HepG2 (cell line): ENCODE measurements around the gene PPA1. TPM values are rescaled to one million over a fixed set of nuclear protein-coding genes. Genes with fewer than 3 reads are reported as not detected.

ENCODE experiments used
- NCOA1 ChIP-seq: sonication (generic); formaldehyde crosslinking; IDR thresholded peaks from 2 replicates; pipeline ENCODE4 v1.9.0; 2021; ENCODE audit warnings: missing genetic modification reagents
- TCF7L2 ChIP-seq: IDR thresholded peaks from 2 replicates; pipeline ENCODE4 v1.6.1; 2011; ENCODE audit warnings: mild to moderate bottlenecking, low read depth, low read length, moderate library complexity
- ZNF44 ChIP-seq: sonication (generic); formaldehyde crosslinking; IDR thresholded peaks from 2 replicates; pipeline ENCODE4 v1.5.1; 2020; ENCODE audit warnings: mild to moderate bottlenecking, missing genetic modification reagents
- polyA plus RNA-seq, 8 experiments: library from polyadenylated mRNA; depleted of rRNA in 3 of 8; stranded (reverse) in 7 of 8; unstranded in 1 of 8; fragments of >200 nt; fragmentation: Illumina TruSeq in 4 of 8; extraction: Trizol in 4 of 8; gene quantifications; 2 replicates each; pipeline versions ENCODE4 v1.2.1 to v1.2.3, GENCODE V29; 2011 to 2016; ENCODE audit warnings: low read depth in 4 of 8, missing spikeins in 1 of 8, mixed read lengths in 1 of 8; ENCODE audit not compliant: insufficient read depth in 1 of 8
- total RNA-seq, 5 experiments: library from RNA; depleted of rRNA; stranded (reverse); fragments of >200 nt; fragmentation: Illumina TruSeq; extraction: Trizol; gene quantifications; 2 replicates each; pipeline ENCODE4 v1.2.3, GENCODE V29; 2016; ENCODE audit warnings: low read depth in 1 of 5
- TF ChIP-seq, protein P1 (sequence below), 2 experiments: fragments of 450-650 bp in 1 of 2; sonication (generic) in 1 of 2; formaldehyde crosslinking in 1 of 2; IDR thresholded peaks; 2 replicates each; pipeline versions ENCODE4 v1.6.1 to v1.8.0; 2016 to 2022; ENCODE audit warnings: antibody characterized with exemption in 1 of 2, mild to moderate bottlenecking in 1 of 2, missing genetic modification reagents in 1 of 2
- TF ChIP-seq, protein P2 (sequence below): sonication (generic); formaldehyde crosslinking; IDR thresholded peaks from one replicate; pipeline ENCODE4 v1.5.1; 2020; ENCODE audit warnings: mild to moderate bottlenecking, missing genetic modification reagents; ENCODE audit errors: not compliant biosample characterization

PPA1 gene
- total and polyA plus RNA-seq, 2 of the 13 experiments (the other 11 are each of a cell fraction or from before 2014, with no cell fraction given) = 136 to 250 TPM

DNA sequence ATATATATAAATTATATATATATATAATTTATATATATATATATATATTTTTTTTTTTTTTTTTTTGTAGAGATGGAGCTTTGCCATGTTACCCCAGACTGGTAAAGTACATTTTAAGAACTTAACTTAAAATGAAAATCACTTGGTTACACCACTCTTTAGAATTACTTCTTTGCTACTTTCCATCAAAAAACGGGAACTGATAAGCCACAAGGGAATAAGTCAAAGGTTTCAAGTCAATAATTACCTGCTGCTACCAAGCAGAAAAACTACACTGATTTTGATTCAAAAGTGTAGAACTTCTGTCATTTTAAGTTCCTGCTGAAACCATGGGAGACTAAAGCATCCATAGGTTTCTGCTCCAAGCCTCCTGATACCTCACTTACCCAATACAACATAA, 12.2 kb downstream of the PPA1 start (continued):
- TF ChIP-seq, protein P1, sequence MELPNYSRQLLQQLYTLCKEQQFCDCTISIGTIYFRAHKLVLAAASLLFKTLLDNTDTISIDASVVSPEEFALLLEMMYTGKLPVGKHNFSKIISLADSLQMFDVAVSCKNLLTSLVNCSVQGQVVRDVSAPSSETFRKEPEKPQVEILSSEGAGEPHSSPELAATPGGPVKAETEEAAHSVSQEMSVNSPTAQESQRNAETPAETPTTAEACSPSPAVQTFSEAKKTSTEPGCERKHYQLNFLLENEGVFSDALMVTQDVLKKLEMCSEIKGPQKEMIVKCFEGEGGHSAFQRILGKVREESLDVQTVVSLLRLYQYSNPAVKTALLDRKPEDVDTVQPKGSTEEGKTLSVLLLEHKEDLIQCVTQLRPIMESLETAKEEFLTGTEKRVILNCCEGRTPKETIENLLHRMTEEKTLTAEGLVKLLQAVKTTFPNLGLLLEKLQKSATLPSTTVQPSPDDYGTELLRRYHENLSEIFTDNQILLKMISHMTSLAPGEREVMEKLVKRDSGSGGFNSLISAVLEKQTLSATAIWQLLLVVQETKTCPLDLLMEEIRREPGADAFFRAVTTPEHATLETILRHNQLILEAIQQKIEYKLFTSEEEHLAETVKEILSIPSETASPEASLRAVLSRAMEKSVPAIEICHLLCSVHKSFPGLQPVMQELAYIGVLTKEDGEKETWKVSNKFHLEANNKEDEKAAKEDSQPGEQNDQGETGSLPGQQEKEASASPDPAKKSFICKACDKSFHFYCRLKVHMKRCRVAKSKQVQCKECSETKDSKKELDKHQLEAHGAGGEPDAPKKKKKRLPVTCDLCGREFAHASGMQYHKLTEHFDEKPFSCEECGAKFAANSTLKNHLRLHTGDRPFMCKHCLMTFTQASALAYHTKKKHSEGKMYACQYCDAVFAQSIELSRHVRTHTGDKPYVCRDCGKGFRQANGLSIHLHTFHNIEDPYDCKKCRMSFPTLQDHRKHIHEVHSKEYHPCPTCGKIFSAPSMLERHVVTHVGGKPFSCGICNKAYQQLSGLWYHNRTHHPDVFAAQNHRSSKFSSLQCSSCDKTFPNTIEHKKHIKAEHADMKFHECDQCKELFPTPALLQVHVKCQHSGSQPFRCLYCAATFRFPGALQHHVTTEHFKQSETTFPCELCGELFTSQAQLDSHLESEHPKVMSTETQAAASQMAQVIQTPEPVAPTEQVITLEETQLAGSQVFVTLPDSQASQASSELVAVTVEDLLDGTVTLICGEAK (IDR thresholded peaks at IDR 0.05) = no peak
- TF ChIP-seq, protein P1 (CRISPR knock-in tag; IDR thresholded peaks at IDR 0.05) = no peak
- TF ChIP-seq ZNF44 (CRISPR knock-in tag) (no peak), TCF7L2 (no peak), NCOA1 (no peak)
- TF ChIP-seq, protein P2, sequence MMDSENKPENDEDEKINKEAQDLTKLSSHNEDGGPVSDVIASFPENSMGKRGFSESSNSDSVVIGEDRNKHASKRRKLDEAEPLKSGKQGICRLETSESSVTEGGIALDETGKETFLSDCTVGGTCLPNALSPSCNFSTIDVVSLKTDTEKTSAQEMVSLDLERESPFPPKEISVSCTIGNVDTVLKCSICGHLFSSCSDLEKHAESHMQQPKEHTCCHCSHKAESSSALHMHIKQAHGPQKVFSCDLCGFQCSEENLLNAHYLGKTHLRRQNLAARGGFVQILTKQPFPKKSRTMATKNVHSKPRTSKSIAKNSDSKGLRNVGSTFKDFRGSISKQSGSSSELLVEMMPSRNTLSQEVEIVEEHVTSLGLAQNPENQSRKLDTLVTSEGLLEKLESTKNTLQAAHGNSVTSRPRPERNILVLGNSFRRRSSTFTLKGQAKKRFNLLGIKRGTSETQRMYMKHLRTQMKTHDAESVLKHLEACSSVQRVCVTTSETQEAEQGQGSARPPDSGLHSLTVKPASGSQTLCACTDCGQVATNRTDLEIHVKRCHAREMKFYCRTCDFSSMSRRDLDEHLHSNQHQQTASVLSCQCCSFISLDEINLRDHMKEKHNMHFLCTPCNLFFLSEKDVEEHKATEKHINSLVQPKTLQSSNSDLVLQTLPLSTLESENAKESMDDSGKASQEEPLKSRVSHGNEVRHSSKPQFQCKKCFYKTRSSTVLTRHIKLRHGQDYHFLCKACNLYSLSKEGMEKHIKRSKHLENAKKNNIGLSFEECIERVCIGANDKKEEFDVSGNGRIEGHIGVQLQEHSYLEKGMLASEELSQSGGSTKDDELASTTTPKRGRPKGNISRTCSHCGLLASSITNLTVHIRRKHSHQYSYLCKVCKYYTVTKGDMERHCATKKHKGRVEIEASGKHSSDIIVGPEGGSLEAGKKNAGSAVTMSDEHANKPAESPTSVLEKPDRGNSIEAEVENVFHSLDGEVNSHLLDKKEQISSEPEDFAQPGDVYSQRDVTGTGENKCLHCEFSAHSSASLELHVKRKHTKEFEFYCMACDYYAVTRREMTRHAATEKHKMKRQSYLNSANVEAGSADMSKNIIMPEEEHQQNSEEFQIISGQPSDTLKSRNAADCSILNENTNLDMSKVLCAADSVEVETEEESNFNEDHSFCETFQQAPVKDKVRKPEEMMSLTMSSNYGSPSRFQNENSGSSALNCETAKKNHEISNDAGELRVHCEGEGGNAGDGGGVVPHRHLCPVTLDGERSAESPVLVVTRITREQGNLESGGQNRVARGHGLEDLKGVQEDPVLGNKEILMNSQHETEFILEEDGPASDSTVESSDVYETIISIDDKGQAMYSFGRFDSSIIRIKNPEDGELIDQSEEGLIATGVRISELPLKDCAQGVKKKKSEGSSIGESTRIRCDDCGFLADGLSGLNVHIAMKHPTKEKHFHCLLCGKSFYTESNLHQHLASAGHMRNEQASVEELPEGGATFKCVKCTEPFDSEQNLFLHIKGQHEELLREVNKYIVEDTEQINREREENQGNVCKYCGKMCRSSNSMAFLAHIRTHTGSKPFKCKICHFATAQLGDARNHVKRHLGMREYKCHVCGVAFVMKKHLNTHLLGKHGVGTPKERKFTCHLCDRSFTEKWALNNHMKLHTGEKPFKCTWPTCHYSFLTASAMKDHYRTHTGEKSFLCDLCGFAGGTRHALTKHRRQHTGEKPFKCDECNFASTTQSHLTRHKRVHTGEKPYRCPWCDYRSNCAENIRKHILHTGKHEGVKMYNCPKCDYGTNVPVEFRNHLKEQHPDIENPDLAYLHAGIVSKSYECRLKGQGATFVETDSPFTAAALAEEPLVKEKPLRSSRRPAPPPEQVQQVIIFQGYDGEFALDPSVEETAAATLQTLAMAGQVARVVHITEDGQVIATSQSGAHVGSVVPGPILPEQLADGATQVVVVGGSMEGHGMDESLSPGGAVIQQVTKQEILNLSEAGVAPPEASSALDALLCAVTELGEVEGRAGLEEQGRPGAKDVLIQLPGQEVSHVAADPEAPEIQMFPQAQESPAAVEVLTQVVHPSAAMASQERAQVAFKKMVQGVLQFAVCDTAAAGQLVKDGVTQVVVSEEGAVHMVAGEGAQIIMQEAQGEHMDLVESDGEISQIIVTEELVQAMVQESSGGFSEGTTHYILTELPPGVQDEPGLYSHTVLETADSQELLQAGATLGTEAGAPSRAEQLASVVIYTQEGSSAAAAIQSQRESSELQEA (CRISPR knock-in tag) = no peak
